ENCODE results near the gene VWF.

DNA sequence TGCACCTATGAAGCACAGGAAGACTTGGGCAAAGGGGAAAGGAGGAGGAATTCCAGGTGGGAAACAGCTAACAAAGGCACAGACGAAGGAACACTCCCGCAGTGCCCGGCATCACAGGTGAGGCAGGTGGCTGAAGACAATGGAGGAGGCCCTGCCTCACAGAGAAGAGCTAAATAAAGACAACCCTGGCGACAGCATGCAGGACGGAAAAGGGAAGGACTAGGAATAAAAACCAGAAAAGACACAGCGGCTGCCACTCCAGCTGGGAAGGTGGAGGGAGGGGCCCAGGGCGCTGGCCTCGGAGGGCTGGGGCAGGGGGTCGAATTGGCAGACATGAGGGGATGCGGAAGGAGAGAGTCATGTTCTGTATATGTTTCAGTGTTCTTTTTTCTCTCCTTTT is 136.4 kb downstream of the VWF start:
- TF ChIP-seq, protein P1, sequence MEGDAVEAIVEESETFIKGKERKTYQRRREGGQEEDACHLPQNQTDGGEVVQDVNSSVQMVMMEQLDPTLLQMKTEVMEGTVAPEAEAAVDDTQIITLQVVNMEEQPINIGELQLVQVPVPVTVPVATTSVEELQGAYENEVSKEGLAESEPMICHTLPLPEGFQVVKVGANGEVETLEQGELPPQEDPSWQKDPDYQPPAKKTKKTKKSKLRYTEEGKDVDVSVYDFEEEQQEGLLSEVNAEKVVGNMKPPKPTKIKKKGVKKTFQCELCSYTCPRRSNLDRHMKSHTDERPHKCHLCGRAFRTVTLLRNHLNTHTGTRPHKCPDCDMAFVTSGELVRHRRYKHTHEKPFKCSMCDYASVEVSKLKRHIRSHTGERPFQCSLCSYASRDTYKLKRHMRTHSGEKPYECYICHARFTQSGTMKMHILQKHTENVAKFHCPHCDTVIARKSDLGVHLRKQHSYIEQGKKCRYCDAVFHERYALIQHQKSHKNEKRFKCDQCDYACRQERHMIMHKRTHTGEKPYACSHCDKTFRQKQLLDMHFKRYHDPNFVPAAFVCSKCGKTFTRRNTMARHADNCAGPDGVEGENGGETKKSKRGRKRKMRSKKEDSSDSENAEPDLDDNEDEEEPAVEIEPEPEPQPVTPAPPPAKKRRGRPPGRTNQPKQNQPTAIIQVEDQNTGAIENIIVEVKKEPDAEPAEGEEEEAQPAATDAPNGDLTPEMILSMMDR (IDR thresholded peaks at IDR 0.05), result no peak
- TF ChIP-seq POLR2A (IDR thresholded peaks at IDR 0.05; ENCODE audit: low read depth) (no peak), EP300 (IDR thresholded peaks at IDR 0.05) (no peak), POLR2AphosphoS5 (IDR thresholded peaks at IDR 0.05) (no peak)
